ENCODE results near the gene MAP3K9.
A peak's percentile ranks its signal among the peaks of the same experiment; 100 is the strongest.
"Not testable (repeated sequence)": the region's sequence is repeated elsewhere in the genome, so short reads cannot be mapped to it uniquely, and the experiment has no call there.

MAP3K9 gene

DNA sequence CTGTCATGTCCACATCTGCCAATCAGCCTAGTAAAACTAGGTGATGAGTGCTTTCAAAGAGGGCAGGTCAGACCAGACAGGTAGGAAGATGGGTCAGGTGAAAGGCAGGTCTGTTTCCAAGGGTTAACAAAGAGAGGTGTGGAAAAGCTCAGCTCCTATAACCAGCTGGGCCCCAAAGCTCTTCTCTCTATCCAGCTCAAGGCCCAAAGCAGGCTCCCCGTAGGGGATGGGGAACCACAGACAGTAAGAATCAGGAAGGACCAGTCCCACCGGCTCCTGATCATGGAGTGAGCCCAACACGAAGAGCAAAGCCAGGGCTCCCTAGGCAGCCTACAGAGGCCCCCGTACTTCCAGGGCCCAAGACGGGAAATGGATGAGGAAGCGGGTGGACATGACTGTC is 84.4 kb downstream of the MAP3K9 start:
- DNase-seq (ENCODE audit: low read depth in 2 of 3, low spot score in 2 of 3) = no peak

DNA sequence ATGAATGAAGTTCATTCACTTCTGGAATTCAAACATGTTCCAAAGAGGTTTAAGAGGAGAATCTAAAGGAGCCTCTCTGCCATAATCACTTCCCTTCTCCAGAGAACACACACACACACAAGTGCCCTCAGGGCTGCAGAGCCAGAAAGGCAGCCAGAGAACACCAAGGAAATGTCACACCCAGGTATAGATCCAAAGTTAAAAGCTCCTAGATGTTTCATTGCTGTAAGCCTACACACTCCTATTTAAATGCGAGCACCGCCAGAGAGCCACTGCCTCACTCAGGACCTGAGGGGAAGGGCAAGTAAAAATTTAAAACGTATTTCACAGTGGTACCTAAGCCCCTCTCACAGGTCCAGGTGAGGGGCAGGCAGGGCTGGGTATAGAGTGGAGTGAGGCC is 85.2 kb downstream of the MAP3K9 start:
- DNase-seq (ENCODE audit: low read depth in 2 of 3, low spot score in 2 of 3) = no peak

DNA sequence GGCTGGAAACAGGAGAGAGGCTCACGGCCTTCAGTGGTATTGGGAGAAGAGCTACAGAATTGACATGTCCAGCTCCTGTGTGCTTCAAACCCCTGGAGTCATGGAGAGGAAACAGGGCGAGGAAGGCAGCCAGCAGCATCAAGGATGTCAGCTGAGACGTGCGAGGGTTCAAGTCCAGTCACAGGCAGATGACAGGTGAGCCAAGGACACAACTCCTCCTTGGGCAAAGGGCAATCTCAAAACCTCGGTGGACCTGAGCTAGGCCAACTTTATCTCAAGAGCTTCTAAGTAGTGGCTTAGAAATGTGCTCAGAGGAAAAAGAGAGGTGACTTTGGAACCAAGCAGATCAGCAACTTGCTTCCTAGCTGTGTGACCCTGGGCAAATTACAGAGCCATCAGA is 86.0 kb downstream of the MAP3K9 start:
- DNase-seq (ENCODE audit: low read depth in 2 of 3, low spot score in 2 of 3) = no peak

DNA sequence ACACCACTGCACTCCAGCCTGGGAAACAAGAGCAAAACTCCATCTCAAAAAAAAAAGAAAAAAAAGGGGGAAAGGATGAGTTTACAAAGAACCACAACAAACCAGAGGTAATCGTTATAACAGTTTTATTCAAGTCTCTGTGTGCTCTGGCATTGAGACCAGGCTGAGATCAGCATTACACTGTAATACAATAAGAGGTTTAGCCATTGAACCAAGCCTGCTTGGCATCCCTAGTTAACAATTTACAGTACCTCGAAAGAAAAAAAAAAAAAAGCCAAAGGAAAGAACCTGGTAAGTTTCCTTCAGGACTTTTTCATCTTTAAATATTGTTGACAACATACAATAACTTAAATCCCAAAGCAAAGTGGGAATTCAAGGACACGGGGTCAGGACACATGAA is 86.9 kb downstream of the MAP3K9 start:
- no peak for DNase-seq (ENCODE audit: low read depth in 2 of 3, low spot score in 2 of 3)

DNA sequence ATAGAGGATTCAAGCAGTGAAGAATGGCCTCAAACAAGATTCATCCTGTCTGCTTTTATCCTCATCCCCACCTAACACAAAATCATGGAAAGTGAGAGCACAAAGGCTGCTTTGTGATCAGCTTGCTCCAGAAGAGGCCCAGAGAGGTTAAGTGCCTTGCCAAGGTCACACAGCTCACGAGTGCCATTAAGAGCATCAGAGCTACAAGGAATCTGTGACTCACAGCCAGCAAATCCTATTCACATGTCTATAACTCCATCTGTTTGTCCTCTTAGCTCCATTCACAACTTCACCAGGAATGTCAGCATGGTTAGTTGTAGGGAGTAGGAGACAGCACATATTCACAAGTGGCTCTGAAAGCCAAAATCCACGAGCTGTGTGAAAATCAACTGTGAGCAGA is 87.8 kb downstream of the MAP3K9 start:
- no peak for DNase-seq (ENCODE audit: low read depth in 2 of 3, low spot score in 2 of 3)

- DNase-seq (ENCODE audit: low read depth in 2 of 3, low spot score in 2 of 3) = no peak
Observed at GRCh38 chr14:70718383-70719118, 90.8 kb downstream of the MAP3K9 start.

DNA sequence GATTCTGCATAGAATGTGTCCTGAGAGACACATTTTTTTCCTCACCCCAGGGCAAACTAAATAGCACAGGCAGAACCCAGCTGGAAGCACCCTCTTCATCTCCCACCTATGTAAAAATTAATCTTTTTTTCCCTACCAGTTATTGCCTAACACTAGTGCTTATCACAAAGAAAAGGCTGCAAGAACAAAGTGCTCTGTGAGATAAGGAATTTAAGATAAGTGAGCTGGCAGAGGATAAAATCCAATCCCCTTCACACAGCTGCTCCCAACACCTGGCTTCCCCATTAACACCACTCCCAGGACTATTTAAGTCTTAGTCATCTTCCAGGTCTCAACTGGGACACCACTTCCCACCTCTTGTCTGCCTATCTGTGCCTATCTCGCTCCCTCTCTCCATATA is 92.4 kb downstream of the MAP3K9 start:
- DNase-seq (ENCODE audit: low read depth in 2 of 3, low spot score in 2 of 3) = no peak

DNA sequence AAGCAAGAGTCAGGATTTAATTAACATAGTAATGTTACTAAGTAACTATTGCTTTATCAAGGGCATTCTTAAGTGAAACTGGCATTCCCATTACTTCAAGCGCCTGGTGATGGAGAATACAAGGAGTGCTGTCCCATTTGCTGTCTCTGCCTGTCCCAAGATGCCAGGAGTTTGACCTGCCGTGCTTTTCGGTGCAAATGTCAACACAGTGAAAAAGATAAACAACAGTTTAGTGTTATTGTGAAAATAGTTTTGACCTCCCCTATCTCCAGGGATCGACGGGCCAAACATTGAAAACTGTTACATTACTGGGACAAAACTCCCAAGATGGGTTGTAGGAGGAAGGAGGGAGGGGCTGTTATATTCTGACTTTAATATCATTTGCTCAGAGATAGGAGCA is 92.8 kb downstream of the MAP3K9 start:
- DNase-seq (ENCODE audit: low read depth in 2 of 3, low spot score in 2 of 3) = no peak

GRCh38 chr14:70714055-70714550 is 95.2 kb downstream of the MAP3K9 start:
- peak in 1 of 3 experiments; percentile 27 for DNase-seq (ENCODE audit: low read depth in 2 of 3, low spot score in 2 of 3)

GRCh38 chr14:70713511-70713916 is 95.8 kb downstream of the MAP3K9 start:
- no peak for DNase-seq (ENCODE audit: low read depth in 2 of 3, low spot score in 2 of 3)

DNA sequence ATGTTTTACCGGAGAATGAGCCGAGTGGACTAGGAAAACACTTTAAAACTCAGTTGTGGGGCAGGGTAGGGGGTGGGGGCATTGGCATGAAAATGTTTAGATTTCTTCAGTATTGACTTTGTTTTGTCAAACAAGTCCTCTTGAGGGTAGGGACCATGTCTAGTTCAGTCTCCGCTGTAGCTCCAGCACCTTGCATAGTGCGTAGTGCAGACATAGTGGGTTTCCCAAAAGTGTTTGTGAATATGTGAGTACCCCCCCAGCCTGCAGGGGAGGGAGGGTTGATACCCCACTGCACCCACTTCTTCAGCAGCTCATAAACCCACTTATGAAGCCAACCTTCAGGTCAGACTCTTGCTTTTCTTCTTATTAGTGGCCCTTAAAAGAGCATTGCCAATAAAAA is 96.2 kb downstream of the MAP3K9 start:
- no peak for DNase-seq (ENCODE audit: low read depth in 2 of 3, low spot score in 2 of 3)

DNA sequence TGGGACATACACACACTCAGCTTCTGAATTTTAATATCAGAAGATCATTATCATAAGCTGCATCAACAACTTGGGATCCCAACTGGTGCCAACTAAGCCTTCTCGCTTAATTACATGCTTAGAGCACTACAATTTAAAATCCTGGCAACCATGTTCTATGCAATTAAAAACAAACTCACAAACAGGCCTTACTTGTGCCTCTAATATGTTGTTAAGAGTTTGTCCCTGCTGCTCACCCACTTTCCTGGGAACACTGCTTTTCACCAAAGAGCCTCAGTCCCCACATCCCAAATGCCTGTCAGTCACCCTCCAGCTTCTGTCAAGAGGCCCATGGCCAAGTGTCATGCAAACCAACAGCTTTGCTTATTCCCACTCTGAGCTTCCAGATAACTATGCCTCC is 97.9 kb downstream of the MAP3K9 start:
- no peak for DNase-seq (ENCODE audit: low read depth in 2 of 3, low spot score in 2 of 3)

DNA sequence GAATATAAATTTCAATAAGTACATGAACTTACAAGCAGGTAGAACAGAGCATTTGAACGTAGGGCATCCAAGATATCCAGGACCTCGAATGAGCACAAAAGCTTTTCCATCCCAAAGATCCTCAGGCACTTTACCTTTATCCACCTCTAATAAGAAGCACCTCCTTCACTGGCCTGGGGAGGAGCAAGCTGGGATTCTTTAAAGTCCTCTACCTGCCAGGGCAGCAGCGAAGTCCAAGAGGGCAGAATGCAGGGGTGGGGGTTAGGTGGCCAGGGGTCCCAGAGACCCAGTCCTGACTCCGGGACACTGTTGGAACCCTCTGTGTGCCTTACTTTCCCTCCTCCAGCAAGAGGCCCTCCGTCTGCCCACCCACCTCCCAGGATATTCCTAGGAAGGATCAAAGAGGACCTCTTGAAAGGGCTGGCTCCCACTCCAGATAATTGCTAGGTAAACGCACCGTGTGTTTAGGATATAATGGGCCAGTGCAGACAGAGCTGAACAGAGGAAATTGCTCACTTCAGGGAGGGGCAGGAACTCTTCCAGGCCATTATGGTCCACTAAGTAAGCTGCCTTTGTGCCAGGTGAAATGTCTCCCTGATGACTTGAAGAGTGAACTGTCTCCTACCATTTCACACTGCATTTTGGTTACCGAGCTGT is 99.5 kb downstream of the MAP3K9 start:
- no peak for DNase-seq (ENCODE audit: low read depth in 2 of 3, low spot score in 2 of 3)

GRCh38 chr14:70708717-70709570 is 100.4 kb downstream of the MAP3K9 start:
- no peak for DNase-seq (ENCODE audit: low read depth in 2 of 3, low spot score in 2 of 3)

DNA sequence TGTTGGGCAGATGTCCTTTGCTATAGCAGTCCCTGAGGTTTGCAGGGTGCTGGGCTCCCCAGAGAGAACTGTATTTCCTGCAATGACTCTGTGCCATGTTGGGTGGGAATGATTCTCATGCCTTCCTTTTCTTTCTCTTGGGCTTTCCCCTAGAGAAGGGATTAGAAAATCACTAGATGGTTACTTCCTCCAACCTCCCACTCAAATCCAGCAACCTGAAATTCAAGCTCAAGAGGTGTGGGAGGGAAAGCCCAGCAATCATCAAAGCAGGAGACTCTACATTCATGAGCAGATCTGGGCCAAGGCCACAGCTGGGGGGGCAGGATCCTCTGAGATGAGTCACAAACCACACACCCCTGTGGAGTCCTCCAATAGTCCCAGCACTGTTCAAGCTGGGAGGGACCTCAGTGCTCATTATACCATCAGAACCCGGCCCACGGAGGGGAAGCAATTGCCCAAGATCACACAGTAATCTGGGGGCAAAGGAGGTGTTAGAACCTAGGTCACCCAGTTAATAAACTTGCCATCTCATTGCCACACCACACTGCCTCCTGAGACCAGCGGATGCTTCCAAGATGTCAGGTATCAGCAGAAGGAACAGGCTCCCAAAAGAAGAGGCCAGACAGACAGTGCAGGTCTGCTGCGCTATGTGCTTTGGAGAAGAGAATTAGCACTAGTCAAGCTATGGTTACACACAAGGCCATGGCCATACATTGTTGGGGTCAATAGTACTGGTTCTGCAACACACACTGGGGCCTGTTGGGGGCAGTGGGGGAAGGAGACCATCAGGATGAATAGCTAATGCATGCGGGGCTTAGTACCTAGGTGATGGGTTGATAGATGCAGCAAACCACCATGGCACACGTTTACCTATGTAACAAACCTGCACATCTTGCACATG is 101.9 kb downstream of the MAP3K9 start:
- DNase-seq (ENCODE audit: low read depth in 2 of 3, low spot score in 2 of 3) = peak in 1 of 3 experiments; percentile 8

GRCh38 chr14:70706177-70706576 is 103.1 kb downstream of the MAP3K9 start:
- no peak for DNase-seq (ENCODE audit: low read depth in 2 of 3, low spot score in 2 of 3)

DNA sequence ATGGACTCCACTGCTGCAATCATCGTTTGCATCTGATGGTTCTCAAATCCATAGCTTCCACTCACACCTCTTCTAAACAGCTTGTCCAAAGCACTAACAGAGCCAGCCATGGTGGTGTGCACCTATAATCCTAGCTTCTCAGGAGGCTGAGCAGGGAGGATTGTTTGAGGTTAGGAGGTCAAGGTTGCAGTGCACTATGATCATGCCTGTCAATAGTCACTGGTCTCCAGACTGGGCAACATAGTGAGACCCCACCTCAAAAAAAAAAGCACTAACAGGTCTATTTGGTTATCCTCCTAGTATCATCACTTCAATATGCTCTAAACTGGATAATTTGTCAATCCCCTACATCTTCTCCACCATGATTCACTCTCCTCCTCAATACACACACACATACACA is 104.4 kb downstream of the MAP3K9 start:
- no peak for DNase-seq (ENCODE audit: low read depth in 2 of 3, low spot score in 2 of 3)

GRCh38 chr14:70703621-70704168 is 105.6 kb downstream of the MAP3K9 start:
- DNase-seq (ENCODE audit: low read depth in 2 of 3, low spot score in 2 of 3) = not testable (repeated sequence)

DNA sequence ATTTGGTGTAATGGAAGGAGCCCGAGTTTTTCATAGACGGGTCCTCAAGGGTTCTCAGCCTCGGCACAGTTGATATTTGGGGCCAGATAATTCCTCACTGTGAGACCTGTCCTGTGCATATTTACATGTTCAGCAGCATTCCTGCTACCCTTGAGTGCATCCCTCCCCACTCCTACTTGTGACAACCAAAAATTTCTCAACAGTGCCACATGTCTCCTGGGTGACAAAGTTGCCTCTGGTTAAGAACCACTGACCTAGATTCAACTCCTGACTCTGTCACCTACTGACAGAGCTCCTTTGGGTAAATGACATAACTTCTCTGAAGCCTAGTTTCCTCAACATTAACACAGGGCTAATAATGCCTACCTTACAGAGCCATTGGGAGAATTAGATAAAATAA is 107.2 kb downstream of the MAP3K9 start:
- DNase-seq (ENCODE audit: low read depth in 2 of 3, low spot score in 2 of 3) = no peak

GRCh38 chr14:70701610-70702009 is 107.7 kb downstream of the MAP3K9 start:
- no peak for DNase-seq (ENCODE audit: low read depth in 2 of 3, low spot score in 2 of 3)
